HepG2 (cell line): ENCODE measurements around the gene YWHAB. TPM values are rescaled to one million over a fixed set of nuclear protein-coding genes. Genes with fewer than 3 reads are reported as not detected.

Source experiments
- EEA1 ChIP-seq: sonication (generic); formaldehyde crosslinking; IDR thresholded peaks from 2 replicates; pipeline ENCODE4 v1.5.1; 2020; ENCODE audit warnings: mild to moderate bottlenecking, missing genetic modification reagents, borderline replicate concordance
- FOSL1 ChIP-seq: sonication (generic); formaldehyde crosslinking; IDR thresholded peaks from 2 replicates; pipeline ENCODE4 v1.9.0; 2021; ENCODE audit warnings: missing genetic modification reagents, borderline replicate concordance
- JDP2 ChIP-seq: sonication (generic); formaldehyde crosslinking; IDR thresholded peaks from 2 replicates; pipeline ENCODE4 v1.8.1; 2022; ENCODE audit warnings: missing genetic modification reagents, borderline replicate concordance
- NFIC ChIP-seq: IDR thresholded peaks from 2 replicates; pipeline ENCODE4 v1.6.1; 2012; ENCODE audit warnings: mild to moderate bottlenecking, low read length, inconsistent platforms
- PCBP2 ChIP-seq: fragments of 200-400 bp; formaldehyde crosslinking; optimal IDR thresholded peaks from 2 replicates; pipeline ENCODE3; 2018; ENCODE audit warnings: low read length, low read depth; ENCODE audit not compliant: poor library complexity, severe bottlenecking
- SMYD3 ChIP-seq: sonication (generic); formaldehyde crosslinking; IDR thresholded peaks from 2 replicates; pipeline ENCODE4 v1.8.1; 2023; ENCODE audit warnings: mild to moderate bottlenecking, missing genetic modification reagents
- SNAI1 ChIP-seq: sonication (generic); formaldehyde crosslinking; IDR thresholded peaks from 2 replicates; pipeline ENCODE4 v1.5.0; 2020; ENCODE audit warnings: mild to moderate bottlenecking, missing genetic modification reagents, borderline replicate concordance
- TEF ChIP-seq: sonication (generic); formaldehyde crosslinking; IDR thresholded peaks from 2 replicates; pipeline ENCODE4 v1.5.0; 2020; ENCODE audit warnings: missing genetic modification reagents
- ZFAT ChIP-seq: sonication (generic); formaldehyde crosslinking; conservative IDR thresholded peaks from 2 replicates; pipeline ENCODE4 v1.8.1; 2023; ENCODE audit warnings: missing genetic modification reagents, inconsistent platforms
- ZFP41 ChIP-seq: sonication (generic); formaldehyde crosslinking; IDR thresholded peaks from 2 replicates; pipeline ENCODE4 v1.4.0; 2020; ENCODE audit warnings: mild to moderate bottlenecking, missing genetic modification reagents, borderline replicate concordance
- ZFP90 ChIP-seq: sonication (generic); formaldehyde crosslinking; IDR thresholded peaks from 2 replicates; pipeline ENCODE4 v1.8.0; 2022; ENCODE audit warnings: missing genetic modification reagents, mild to moderate bottlenecking, inconsistent platforms, borderline replicate concordance
- ZNF3 ChIP-seq: IDR thresholded peaks from 2 replicates; pipeline ENCODE4 v1.7.0; 2017; ENCODE audit warnings: inconsistent platforms
- ZNF431 ChIP-seq: sonication (generic); formaldehyde crosslinking; IDR thresholded peaks from 2 replicates; pipeline ENCODE4 v1.9.0; 2022; ENCODE audit warnings: missing genetic modification reagents, low read depth, mild to moderate bottlenecking, borderline replicate concordance
- ZNF496 ChIP-seq: sonication (generic); formaldehyde crosslinking; IDR thresholded peaks from 2 replicates; pipeline ENCODE4 v1.8.1; 2023; ENCODE audit warnings: mild to moderate bottlenecking, moderate library complexity, missing genetic modification reagents; ENCODE audit not compliant: insufficient replicate concordance
- ZNF543 ChIP-seq: sonication (generic); formaldehyde crosslinking; IDR thresholded peaks from 2 replicates; pipeline ENCODE4 v1.4.0; 2020; ENCODE audit warnings: mild to moderate bottlenecking, missing genetic modification reagents
- ZNF557 ChIP-seq: sonication (generic); formaldehyde crosslinking; IDR thresholded peaks from 2 replicates; pipeline ENCODE4 v1.4.0; 2020; ENCODE audit warnings: missing genetic modification reagents
- ZNF569 ChIP-seq: sonication (generic); formaldehyde crosslinking; IDR thresholded peaks from 2 replicates; pipeline ENCODE4 v1.5.0; 2020; ENCODE audit warnings: mild to moderate bottlenecking, missing genetic modification reagents, moderate library complexity, borderline replicate concordance
- ZNF616 ChIP-seq: sonication (generic); formaldehyde crosslinking; IDR thresholded peaks from 2 replicates; pipeline ENCODE4 v1.5.0; 2020; ENCODE audit warnings: low read depth, mild to moderate bottlenecking, missing genetic modification reagents
- ZNF75D ChIP-seq: sonication (generic); formaldehyde crosslinking; IDR thresholded peaks from 2 replicates; pipeline ENCODE4 v1.8.1; 2023; ENCODE audit warnings: missing genetic modification reagents, mild to moderate bottlenecking, borderline replicate concordance
- ZSCAN20 ChIP-seq: sonication (generic); formaldehyde crosslinking; IDR thresholded peaks from 2 replicates; pipeline ENCODE4 v1.4.0; 2020; ENCODE audit warnings: missing genetic modification reagents, mild to moderate bottlenecking, borderline replicate concordance
- ZXDC ChIP-seq: sonication (generic); formaldehyde crosslinking; IDR thresholded peaks from 2 replicates; pipeline ENCODE4 v1.5.0; 2020; ENCODE audit warnings: mild to moderate bottlenecking, missing genetic modification reagents
- polyA plus RNA-seq, 8 experiments: library from polyadenylated mRNA; depleted of rRNA in 3 of 8; stranded (reverse) in 7 of 8; unstranded in 1 of 8; fragments of >200 nt; fragmentation: Illumina TruSeq in 4 of 8; extraction: Trizol in 4 of 8; gene quantifications; 2 replicates each; pipeline versions ENCODE4 v1.2.1 to v1.2.3, GENCODE V29; 2011 to 2016; ENCODE audit warnings: low read depth in 4 of 8, missing spikeins in 1 of 8, mixed read lengths in 1 of 8; ENCODE audit not compliant: insufficient read depth in 1 of 8
- total RNA-seq, 5 experiments: library from RNA; depleted of rRNA; stranded (reverse); fragments of >200 nt; fragmentation: Illumina TruSeq; extraction: Trizol; gene quantifications; 2 replicates each; pipeline ENCODE4 v1.2.3, GENCODE V29; 2016; ENCODE audit warnings: low read depth in 1 of 5
- TF ChIP-seq, protein P1 (sequence below): sonication (generic); formaldehyde crosslinking; IDR thresholded peaks from 2 replicates; pipeline ENCODE4 v1.4.0; 2020; ENCODE audit warnings: missing genetic modification reagents
- TF ChIP-seq, protein P2 (sequence below): sonication (generic); formaldehyde crosslinking; IDR thresholded peaks from 2 replicates; pipeline ENCODE4 v1.5.0; 2020; ENCODE audit warnings: missing genetic modification reagents

Gene YWHAB
- total and polyA plus RNA-seq, 2 of the 13 experiments (the other 11 are each of a cell fraction or from before 2014, with no cell fraction given) = 77.2 to 121 TPM

DNA sequence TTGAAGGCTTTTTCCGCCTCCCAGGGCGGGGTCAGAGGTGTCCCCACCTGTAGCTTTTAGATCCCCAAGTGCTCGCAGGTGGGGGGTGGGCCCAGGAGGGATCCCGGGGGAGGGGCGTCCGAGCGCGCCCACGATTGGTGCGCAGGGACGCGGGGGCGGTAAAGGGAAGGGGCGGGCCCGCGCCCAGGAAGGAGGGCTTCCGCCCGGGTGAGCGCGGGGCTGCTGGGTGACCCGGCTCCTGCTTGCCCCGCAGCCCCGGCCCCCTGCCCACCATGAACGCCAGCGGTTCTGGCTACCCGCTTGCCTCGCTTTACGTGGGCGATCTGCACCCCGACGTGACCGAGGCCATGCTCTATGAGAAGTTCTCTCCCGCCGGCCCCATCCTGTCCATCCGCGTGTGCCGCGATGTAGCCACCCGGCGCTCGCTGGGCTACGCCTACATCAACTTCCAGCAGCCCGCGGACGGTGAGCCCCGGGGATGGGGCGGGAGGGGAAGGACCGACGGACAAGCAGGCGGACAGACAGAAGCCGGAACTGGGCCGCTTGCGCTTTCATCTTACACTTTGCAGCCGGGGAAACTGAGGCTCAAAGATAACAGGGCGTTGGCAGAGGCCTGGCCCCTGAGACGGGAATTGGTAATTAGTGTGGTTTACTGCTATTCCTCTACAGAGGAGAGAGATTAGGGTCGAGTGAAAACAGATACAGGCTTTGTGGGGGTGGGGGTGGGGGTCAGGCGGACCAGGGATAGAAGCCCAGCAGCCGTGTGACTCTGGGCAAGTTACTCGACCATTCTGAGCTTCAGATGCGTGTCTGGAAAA is 24.6 kb downstream of the YWHAB start, which contains the start of gene PABPC1L (continued):
- TF ChIP-seq ZXDC (CRISPR knock-in tag) (peak; percentile 17; the same call in 1 of the 2 replicates), SNAI1 (CRISPR knock-in tag) (no peak), TEF (peak; percentile 76; the same call in 1 of the 2 replicates), ZNF3 (CRISPR knock-in tag) (no peak), ZNF569 (CRISPR knock-in tag) (no peak), ZSCAN20 (CRISPR knock-in tag) (peak; percentile 10; the same call in 1 of the 2 replicates), ZFP90 (CRISPR knock-in tag) (no peak), SMYD3 (CRISPR knock-in tag) (no peak), FOSL1 (CRISPR knock-in tag) (no peak), ZNF75D (CRISPR knock-in tag) (no peak), ZNF543 (CRISPR knock-in tag) (peak; percentile 86; the same call in 1 of the 2 replicates), NFIC (no peak), ZFP41 (CRISPR knock-in tag) (no peak), ZFAT (CRISPR knock-in tag) (no peak), ZNF557 (CRISPR knock-in tag) (peak; percentile 30; the same call in 1 of the 2 replicates), ZNF616 (CRISPR knock-in tag) (no peak), PCBP2 (no peak), EEA1 (no peak), ZNF496 (CRISPR knock-in tag) (no peak), ZNF431 (no peak), JDP2 (CRISPR knock-in tag) (no peak; the same call in 1 of the 2 replicates)
- TF ChIP-seq, protein P1, sequence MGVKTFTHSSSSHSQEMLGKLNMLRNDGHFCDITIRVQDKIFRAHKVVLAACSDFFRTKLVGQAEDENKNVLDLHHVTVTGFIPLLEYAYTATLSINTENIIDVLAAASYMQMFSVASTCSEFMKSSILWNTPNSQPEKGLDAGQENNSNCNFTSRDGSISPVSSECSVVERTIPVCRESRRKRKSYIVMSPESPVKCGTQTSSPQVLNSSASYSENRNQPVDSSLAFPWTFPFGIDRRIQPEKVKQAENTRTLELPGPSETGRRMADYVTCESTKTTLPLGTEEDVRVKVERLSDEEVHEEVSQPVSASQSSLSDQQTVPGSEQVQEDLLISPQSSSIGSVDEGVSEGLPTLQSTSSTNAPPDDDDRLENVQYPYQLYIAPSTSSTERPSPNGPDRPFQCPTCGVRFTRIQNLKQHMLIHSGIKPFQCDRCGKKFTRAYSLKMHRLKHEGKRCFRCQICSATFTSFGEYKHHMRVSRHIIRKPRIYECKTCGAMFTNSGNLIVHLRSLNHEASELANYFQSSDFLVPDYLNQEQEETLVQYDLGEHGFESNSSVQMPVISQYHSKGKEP (CRISPR knock-in tag) = peak; percentile 37; the same call in 1 of the 2 replicates
- TF ChIP-seq, protein P2, sequence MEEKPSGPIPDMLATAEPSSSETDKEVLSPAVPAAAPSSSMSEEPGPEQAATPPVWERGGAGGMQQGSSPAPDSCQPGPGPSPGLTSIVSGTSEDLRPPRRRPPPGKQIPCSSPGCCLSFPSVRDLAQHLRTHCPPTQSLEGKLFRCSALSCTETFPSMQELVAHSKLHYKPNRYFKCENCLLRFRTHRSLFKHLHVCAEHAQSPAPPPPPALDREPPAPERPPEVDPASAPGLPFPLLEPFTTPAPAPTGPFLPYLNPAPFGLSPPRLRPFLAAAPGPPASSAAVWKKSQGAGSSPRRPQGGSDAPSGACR = no peak
